HG02970 (cell line): ENCODE measurements around the gene ZNF74.
"Not testable (repeated sequence)": the region's sequence is repeated elsewhere in the genome, so short reads cannot be mapped to it uniquely, and the experiment has no call there.

ENCODE experiments used
- ATAC-seq: cut with Tn5 transposase; IDR thresholded peaks from one replicate; pipeline ENCODE4 v1.9.1; 2021; ENCODE audit warnings: mild to moderate bottlenecking, moderate library complexity, moderate number of reproducible peaks; ENCODE audit not compliant: unreplicated experiment, low FRiP score

The ZNF74 gene

DNA sequence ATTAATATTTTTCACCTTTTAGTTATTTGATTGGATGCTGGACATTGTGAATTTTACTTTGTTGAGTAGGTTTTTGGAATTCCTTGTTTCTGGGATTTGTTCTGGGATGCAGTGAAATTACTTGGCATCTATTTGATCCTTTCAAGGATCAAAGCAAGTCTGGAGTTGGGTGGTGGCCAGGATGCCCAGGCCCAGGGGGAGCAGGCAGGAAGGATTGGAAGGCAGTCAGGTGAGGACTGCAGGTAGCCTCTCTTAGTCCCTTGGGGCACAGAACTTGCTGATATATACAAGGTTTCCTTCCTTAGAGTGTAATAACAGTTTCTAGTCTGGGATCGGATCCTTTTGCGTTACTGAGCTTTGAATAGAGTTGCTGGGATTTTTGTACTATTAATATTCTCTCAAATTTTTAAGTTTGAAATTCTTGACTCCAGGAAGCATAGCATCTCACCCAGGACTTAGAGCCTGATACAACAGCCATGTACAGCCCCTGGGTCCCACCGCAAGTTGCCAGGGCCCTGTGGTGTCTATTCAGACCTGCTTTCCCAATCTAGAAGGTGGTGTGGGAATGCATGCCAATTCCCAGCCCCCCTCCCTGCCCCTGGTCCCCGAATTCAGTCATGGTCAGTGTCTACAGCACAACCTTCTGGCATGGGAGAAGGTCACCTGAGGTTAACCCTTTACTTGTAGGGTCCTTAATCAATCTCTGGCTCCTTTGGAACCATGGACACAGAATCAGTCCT is 6.1 kb downstream of the ZNF74 start:
- ATAC-seq, result no peak

DNA sequence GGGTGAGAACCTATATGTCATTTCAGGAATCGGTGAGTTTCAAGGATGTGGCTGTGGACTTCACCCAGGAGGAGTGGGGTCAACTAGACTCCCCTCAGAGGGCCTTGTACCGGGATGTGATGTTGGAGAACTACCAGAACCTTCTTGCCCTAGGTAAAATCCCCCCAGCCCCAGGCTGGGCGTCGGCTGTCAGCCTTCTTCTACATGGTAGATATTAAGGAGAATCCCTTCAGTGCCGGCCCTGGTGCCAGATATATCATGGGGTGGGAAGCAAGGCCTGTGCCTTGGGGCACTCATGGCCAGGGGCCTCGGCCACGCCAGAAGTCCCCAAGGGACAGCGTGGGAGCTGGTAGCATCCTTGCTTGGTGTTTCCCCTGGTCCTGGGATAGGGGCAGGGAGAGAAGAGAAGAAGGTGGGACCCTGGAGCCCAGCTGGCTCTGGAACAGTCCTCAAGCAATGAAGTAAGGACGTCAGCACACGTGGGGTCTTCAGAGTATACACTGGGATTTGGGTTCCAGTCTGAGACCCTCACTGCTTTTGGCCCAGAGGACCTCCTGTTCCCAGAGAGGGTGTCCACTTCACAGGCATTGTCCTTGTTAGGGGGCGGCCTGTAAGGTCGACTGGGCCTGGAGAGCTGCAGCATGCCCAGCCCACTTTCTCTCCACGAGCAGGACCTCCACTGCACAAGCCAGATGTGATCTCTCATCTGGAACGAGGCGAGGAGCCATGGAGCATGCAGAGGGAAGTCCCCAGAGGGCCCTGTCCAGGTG is 6.8 kb downstream of the ZNF74 start:
- ATAC-seq, result no peak

- no peak for ATAC-seq
Observed at GRCh38 chr22:20401376-20402014, 7.5 kb downstream of the ZNF74 start.

GRCh38 chr22:20402960-20403778 is 9.2 kb downstream of the ZNF74 start:
- no peak for ATAC-seq

DNA sequence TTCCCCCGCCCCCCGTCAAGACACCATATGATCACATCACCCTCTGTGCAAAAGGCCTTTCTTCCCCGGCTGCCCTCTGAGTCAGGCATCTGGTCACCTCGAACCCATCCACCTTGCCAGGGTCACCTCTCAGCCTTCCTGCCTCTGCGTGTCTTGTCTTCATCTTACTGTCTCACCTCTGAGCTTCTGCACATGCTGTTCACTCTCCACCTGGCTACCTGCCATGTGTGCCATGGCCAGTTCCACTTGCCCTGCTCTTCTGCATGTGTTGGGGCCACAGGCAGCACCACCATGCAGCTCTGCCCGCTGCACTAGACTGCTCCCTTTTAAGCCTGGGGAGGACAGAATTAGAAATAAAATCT is 9.8 kb downstream of the ZNF74 start:
- ATAC-seq, result no peak

- no peak for ATAC-seq
Observed at GRCh38 chr22:20404881-20405280, 10.9 kb downstream of the ZNF74 start.

- ATAC-seq, result no peak
Observed at GRCh38 chr22:20405291-20405930, 11.5 kb downstream of the ZNF74 start.

GRCh38 chr22:20405931-20406685 is 12.2 kb downstream of the ZNF74 start:
- ATAC-seq, result no peak

DNA sequence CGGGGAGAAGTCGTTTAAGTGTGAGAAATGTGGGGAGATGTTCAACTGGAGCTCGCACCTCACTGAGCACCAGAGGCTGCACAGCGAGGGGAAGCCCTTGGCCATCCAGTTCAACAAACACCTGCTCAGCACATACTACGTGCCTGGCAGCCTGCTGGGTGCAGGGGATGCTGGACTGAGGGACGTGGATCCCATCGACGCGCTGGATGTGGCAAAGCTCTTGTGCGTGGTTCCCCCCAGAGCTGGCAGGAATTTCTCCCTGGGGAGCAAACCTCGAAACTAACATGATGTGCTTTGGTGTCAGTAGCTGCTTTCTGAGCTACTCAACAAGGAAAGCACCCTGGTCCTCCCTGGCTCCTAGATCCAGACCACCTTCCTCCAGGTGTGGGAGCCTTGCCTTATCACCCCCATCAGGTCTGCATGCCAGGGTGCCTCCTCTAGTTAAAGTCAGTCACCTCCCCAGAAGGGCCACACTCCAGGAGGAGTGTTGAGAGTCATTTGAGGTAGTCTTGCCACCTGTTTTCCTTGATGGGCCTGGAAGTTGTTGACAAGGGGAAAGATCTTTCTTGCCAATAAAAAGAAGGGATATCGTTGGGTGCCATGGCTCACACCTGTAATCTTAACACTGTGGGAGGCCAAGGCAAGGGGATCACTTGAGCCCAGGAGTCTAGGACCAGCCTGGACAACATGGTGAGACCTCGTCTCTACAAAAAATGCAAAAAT is 12.9 kb downstream of the ZNF74 start:
- ATAC-seq, result no peak

DNA sequence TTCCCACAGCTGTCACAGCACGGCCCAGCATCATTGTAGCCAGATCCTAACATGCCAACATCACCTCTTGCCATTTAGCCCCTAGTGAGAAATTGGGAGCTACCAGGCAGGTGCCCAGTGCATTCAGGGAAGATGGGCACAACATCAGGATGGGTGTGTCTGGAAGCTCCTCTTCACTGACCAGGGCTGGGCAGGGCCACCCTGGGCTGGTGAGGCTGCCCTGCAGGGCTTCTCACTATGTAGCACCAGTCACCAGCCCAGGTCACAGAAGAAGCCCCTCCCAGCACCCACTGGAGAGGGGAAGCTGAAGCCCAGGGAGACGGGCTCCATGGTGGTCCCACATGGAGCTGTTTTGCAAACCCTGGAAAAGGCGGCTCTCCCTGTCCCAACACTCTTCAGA is 13.9 kb downstream of the ZNF74 start:
- no peak for ATAC-seq

- no peak for ATAC-seq
Observed at GRCh38 chr22:20408891-20409290, 14.9 kb downstream of the ZNF74 start.

- ATAC-seq, result not testable (repeated sequence)
Observed at GRCh38 chr22:20409385-20409784, 15.4 kb downstream of the ZNF74 start.

DNA sequence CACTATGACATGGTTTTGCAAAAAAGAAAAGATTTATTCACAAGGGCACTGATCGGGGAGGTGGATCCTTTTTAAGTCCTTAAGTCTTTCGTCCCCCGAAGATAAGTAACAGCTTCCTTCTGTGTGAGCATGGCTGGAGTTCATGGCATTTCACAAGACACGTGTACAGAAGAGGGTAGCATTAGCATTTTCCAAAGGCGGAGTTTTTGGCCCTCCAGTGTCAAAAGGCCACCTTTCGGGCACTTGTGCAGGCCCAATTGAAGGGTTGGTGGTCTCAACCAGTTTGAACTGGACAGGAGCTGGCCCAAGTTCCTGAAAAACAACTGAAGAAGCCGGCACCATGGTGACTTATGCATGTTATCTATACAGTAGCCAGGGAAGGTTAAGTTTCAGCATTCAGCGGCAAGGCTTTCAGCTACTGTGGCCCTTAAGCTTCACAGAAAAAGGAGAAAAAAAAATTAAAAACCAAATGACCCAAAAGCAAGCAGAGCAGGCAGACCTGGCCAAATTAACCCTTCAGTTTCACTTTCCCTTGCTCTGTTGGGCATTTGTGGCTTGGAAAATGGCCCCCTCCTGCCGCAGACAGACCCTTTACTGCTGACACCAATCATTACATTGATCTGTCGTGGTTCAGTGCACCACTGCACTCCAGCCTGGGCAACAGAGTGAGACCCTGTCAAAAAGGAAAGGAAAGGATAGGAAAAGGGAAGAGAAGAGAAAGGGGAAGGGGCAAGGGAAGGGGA is 18.7 kb downstream of the ZNF74 start:
- no peak for ATAC-seq

- ATAC-seq, result no peak
Observed at GRCh38 chr22:20413217-20414058, 19.5 kb downstream of the ZNF74 start.

DNA sequence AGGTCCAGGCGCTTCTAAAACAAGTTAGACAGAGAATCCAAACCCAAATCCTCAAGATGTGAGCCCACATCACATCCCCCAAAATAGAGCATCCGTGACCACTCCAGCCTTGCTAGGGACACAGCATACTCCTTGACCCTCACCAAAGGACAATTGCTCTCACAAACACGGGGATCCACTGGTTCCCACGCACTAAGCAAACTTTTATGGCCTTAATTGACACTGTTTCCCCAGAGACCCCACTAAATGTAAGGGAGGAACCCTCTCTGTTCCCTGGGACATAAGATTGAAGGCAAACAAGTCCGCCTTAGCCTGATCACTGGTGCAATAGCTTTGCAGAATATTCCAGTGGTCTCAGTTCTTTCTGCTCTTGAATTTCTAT is 20.1 kb downstream of the ZNF74 start:
- ATAC-seq, result no peak

- ATAC-seq, result no peak
Observed at GRCh38 chr22:20414450-20414849, 20.5 kb downstream of the ZNF74 start.

DNA sequence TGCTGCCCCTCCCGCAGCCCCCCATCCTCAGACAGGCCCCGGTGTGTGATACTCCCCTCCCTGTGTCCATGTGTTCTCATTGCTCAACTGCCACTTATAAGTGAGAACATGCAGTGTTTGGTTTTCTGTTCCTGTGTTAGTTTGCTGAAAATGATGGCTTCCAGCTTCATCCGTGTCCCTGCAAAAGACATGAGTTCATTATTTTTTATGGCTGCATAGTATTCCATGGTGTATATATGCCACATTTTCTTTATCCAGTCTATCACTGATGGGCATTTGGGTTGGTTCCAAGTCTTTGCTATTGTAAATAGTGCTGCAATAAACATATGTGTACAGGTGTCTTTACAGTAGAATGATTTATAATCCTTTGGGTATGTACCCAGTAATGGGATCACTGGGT is 21.3 kb downstream of the ZNF74 start:
- not testable (repeated sequence) for ATAC-seq
